ENCODE results near the gene DLX4. TPM values are rescaled to one million over a fixed set of nuclear protein-coding genes. Genes with fewer than 3 reads are reported as not detected.

Gene DLX4
- total and polyA plus RNA-seq, 9 donors = 0.10 TPM; not detected in 8

DNA sequence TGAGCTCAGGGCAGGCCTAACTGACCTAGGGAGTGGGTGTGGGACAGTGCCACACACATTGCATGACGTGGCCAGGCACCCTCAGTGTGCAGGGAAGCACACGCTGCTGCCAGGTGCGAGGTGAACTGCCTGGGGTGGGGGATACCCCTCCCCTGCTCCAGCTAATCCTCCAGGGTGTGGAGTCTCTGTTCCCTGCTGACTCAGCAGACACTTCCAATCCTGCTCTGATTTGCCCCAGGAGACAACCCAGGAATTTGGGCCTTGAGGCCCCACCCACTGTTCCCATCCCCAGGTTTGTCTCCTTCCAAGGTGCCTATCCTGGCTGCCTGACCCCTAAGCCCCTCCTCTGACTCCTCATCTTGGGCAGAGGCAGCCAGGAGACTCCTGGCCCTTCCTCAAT lies 15.3 kb downstream of the DLX4 start:
- TF ChIP-seq EP300 (IDR thresholded peaks at IDR 0.05) = no peak
- TF ChIP-seq, protein P1, sequence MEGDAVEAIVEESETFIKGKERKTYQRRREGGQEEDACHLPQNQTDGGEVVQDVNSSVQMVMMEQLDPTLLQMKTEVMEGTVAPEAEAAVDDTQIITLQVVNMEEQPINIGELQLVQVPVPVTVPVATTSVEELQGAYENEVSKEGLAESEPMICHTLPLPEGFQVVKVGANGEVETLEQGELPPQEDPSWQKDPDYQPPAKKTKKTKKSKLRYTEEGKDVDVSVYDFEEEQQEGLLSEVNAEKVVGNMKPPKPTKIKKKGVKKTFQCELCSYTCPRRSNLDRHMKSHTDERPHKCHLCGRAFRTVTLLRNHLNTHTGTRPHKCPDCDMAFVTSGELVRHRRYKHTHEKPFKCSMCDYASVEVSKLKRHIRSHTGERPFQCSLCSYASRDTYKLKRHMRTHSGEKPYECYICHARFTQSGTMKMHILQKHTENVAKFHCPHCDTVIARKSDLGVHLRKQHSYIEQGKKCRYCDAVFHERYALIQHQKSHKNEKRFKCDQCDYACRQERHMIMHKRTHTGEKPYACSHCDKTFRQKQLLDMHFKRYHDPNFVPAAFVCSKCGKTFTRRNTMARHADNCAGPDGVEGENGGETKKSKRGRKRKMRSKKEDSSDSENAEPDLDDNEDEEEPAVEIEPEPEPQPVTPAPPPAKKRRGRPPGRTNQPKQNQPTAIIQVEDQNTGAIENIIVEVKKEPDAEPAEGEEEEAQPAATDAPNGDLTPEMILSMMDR (IDR thresholded peaks at IDR 0.05) = no peak
- TF ChIP-seq POLR2A (IDR thresholded peaks at IDR 0.05) = no peak
- Histone ChIP-seq H3K27ac (no peak overlapping the region), H3K4me1 (ENCODE audit: insufficient read depth) (peaks cover 3% of the 10 kb centered on the region), H3K4me3 (no peak overlapping the region), H3K27me3 (no peaks in the 10 kb centered on the region), H3K9me3 (no peaks in the 10 kb centered on the region), H3K36me3 (no peaks in the 10 kb centered on the region)
- no peak for DNase-seq
- 70 to 77% (median 74%) methylated on average over 3 of the region's 3 CpGs for WGBS, 3 donors
- intact Hi-C loops (cut with DNase I) = loop anchor here in 1 of 4 donors (10.0 kb wide), 1 partner anchor 279 kb away; the partner anchor contains the start of gene SLC35B1

DNA sequence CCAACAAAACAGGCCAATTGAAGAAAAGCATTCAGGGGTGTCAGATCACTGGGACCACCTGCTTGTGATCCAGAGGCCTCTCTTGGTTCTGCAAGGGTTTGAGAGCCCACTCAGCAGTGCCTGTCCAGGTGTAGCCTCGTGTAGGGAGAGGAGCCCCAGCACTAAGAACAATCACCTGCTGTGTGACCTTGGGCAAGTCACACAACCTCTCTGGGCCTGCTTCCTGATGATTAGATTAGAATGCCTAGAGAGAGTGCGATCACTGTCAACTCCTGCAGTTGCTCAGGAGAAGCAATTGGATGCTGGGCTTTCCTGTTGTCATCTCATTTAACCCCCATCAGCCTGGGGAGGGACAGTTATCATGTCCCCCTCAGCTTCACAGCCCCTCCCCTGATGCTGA lies 15.8 kb downstream of the DLX4 start:
- DNase-seq = no peak
- intact Hi-C loops (cut with DNase I) = loop anchor here in 1 of 4 donors (10.0 kb wide), 1 partner anchor 280 kb away; the partner anchor contains the start of gene SLC35B1
- H3K4me3 ChIP-seq = no peak overlapping the region
- peaks cover 3% of the 10 kb centered on the region for H3K4me1 ChIP-seq (ENCODE audit: insufficient read depth)
- no peaks in the 10 kb centered on the region for H3K36me3 ChIP-seq
- WGBS, 3 donors = 55 to 58% (median 56%) methylated on average over 2 of the region's 2 CpGs
- no peaks in the 10 kb centered on the region for H3K9me3 ChIP-seq
- TF ChIP-seq EP300 (IDR thresholded peaks at IDR 0.05) (no peak), POLR2A (IDR thresholded peaks at IDR 0.05) (no peak)
- TF ChIP-seq, protein P1 (IDR thresholded peaks at IDR 0.05) = no peak
- H3K27ac ChIP-seq = no peak overlapping the region
- no peaks in the 10 kb centered on the region for H3K27me3 ChIP-seq

DNA sequence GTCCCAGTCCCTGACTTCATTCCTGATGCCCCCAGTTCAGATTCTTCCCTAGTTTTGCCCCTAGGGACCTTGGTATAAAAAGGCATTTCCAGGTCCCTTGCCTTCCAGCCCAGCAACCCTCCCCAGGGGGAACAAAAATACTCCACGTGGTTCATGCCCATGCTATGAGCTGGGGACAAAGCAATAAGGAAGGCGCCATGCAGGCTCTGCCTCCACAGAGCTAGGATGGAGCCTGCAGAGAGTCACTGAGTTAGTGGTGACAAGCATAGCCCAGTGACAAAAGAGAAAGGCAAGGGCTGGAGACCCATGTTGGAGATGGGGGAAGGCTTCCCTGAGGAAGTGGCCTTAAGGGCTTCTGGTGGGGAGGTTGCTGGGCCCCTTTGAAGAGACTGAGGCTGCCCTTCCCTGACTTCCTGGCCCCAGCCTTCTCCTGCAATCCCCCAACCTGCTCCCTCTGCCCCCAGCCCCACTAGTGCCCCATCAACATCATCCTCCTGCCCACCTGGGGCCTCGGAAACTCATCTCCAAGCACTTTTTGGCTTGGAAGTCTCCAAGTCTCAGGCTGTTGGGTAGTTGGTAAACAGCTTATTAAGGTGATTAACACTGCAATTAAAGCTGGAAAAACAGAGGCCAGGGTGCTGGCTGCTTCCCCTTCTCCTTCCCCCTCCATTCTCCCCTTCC lies 16.5 kb downstream of the DLX4 start:
- DNase-seq = no peak
- H3K4me1 ChIP-seq (ENCODE audit: insufficient read depth) = peaks cover 3% of the 10 kb centered on the region
- intact Hi-C loops (cut with DNase I) = loop anchor here in 1 of 4 donors (10.0 kb wide), 1 partner anchor 281 kb away; the partner anchor contains the start of gene SLC35B1
- H3K36me3 ChIP-seq = no peaks in the 10 kb centered on the region
- 60 to 62% (median 61%) methylated on average over 3 of the region's 3 CpGs for WGBS, 3 donors
- H3K27ac ChIP-seq = no peak overlapping the region
- no peaks in the 10 kb centered on the region for H3K9me3 ChIP-seq
- TF ChIP-seq POLR2A (IDR thresholded peaks at IDR 0.05) (no peak), EP300 (IDR thresholded peaks at IDR 0.05) (no peak)
- TF ChIP-seq, protein P1 (IDR thresholded peaks at IDR 0.05) = no peak
- no peaks in the 10 kb centered on the region for H3K27me3 ChIP-seq
- no peak overlapping the region for H3K4me3 ChIP-seq

DNA sequence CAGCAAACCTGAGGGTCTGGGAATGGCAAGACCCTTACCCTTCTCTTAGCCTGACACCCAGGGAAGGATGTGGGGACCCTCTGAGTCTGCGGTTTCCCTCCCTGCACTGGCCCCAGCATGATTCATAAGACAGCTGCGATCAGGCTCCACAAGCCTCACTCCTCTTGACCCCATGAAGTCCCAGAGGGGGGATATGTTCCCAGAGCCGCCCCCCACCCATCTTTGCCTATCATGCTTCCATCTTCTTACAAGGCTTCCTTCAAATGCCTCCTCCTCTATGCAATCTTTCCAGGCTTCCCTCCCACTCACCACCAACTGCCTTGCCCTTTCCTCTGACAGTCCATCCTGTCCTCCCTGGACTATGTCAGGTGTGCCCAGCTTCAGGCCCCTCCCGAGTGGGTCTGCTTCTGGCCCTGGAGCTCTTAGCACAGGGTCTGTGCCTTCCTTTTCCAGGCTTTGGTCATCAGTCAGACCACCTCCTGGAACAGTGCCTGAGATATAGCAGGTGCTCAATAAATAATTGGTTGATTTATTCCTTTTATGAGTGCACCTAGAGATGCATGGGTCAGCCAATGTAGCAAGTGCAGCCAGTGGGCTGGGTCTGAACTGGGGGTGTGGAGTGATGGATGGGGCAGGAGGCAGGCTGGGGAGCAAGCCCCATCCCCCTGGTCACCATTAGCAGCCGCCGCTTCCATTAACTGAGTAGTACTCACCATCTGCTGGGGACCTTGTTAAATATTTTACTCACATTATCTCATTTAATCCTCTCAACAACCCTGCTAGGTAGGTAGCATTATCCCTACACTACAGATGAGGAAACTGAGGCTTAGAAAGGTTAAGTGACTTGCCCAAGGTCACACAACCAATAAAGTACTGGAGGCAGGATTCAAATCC lies 17.7 kb downstream of the DLX4 start:
- TF ChIP-seq EP300 (IDR thresholded peaks at IDR 0.05) (no peak), POLR2A (IDR thresholded peaks at IDR 0.05) (no peak)
- TF ChIP-seq, protein P1 (IDR thresholded peaks at IDR 0.05) = no peak
- intact Hi-C loops (cut with DNase I) = loop anchor here in 1 of 4 donors (10.0 kb wide), 1 partner anchor 282 kb away; the partner anchor contains the start of gene SLC35B1
- H3K27ac ChIP-seq = no peak overlapping the region
- no peak overlapping the region for H3K4me3 ChIP-seq
- H3K9me3 ChIP-seq = no peaks in the 10 kb centered on the region
- no peaks in the 10 kb centered on the region for H3K36me3 ChIP-seq
- H3K27me3 ChIP-seq = no peaks in the 10 kb centered on the region
- DNase-seq = peak in 1 of 5 donors; percentile 13
- WGBS, 3 donors = 36 to 40% (median 39%) methylated on average over 6 of the region's 6 CpGs
- peaks cover 3% of the 10 kb centered on the region for H3K4me1 ChIP-seq (ENCODE audit: insufficient read depth)
